ENCODE data around the gene AQP1.

DNA sequence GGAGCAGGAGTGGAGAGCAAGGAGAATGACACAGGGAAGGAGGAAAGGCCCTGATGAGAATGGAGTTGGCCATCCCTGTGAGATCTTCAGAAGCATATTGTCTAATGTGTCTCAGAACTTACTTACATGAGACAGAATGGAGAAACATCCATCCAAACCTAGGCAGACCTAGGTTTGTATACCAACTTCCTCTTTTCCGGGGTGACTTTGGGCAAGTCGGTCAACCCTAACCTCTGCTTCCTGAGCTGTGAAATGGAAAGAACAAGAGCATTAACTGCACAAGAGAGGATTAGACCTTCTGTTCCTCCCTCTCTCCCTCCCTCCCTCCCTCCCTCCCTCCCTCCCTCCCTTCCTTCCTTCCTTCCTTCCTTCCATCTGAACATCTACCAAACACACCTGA, 56.6 kb downstream of the AQP1 start:
- TF ChIP-seq, protein P1, sequence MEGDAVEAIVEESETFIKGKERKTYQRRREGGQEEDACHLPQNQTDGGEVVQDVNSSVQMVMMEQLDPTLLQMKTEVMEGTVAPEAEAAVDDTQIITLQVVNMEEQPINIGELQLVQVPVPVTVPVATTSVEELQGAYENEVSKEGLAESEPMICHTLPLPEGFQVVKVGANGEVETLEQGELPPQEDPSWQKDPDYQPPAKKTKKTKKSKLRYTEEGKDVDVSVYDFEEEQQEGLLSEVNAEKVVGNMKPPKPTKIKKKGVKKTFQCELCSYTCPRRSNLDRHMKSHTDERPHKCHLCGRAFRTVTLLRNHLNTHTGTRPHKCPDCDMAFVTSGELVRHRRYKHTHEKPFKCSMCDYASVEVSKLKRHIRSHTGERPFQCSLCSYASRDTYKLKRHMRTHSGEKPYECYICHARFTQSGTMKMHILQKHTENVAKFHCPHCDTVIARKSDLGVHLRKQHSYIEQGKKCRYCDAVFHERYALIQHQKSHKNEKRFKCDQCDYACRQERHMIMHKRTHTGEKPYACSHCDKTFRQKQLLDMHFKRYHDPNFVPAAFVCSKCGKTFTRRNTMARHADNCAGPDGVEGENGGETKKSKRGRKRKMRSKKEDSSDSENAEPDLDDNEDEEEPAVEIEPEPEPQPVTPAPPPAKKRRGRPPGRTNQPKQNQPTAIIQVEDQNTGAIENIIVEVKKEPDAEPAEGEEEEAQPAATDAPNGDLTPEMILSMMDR (IDR thresholded peaks at IDR 0.05; ENCODE audit: low read depth, low read length, missing input control), result no peak
- TF ChIP-seq NR2F2 (IDR thresholded peaks at IDR 0.05), result no peak
- TF ChIP-seq, protein P2, sequence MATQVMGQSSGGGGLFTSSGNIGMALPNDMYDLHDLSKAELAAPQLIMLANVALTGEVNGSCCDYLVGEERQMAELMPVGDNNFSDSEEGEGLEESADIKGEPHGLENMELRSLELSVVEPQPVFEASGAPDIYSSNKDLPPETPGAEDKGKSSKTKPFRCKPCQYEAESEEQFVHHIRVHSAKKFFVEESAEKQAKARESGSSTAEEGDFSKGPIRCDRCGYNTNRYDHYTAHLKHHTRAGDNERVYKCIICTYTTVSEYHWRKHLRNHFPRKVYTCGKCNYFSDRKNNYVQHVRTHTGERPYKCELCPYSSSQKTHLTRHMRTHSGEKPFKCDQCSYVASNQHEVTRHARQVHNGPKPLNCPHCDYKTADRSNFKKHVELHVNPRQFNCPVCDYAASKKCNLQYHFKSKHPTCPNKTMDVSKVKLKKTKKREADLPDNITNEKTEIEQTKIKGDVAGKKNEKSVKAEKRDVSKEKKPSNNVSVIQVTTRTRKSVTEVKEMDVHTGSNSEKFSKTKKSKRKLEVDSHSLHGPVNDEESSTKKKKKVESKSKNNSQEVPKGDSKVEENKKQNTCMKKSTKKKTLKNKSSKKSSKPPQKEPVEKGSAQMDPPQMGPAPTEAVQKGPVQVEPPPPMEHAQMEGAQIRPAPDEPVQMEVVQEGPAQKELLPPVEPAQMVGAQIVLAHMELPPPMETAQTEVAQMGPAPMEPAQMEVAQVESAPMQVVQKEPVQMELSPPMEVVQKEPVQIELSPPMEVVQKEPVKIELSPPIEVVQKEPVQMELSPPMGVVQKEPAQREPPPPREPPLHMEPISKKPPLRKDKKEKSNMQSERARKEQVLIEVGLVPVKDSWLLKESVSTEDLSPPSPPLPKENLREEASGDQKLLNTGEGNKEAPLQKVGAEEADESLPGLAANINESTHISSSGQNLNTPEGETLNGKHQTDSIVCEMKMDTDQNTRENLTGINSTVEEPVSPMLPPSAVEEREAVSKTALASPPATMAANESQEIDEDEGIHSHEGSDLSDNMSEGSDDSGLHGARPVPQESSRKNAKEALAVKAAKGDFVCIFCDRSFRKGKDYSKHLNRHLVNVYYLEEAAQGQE (IDR thresholded peaks at IDR 0.05), result no peak
- TF ChIP-seq, protein P3, sequence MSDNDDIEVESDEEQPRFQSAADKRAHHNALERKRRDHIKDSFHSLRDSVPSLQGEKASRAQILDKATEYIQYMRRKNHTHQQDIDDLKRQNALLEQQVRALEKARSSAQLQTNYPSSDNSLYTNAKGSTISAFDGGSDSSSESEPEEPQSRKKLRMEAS (IDR thresholded peaks at IDR 0.05), result no peak
- TF ChIP-seq YY1 (IDR thresholded peaks at IDR 0.05), result no peak
- no peak for TF ChIP-seq JUND (IDR thresholded peaks at IDR 0.05)
- TF ChIP-seq RXRA (IDR thresholded peaks at IDR 0.05), result no peak
- TF ChIP-seq TAF1 (conservative IDR thresholded peaks at IDR 0.05), result no peak
- TF ChIP-seq, protein P4, sequence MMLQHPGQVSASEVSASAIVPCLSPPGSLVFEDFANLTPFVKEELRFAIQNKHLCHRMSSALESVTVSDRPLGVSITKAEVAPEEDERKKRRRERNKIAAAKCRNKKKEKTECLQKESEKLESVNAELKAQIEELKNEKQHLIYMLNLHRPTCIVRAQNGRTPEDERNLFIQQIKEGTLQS (IDR thresholded peaks at IDR 0.05), result no peak
